ENCODE measurements around the gene PHRF1. TPM values are rescaled to one million over a fixed set of nuclear protein-coding genes. Genes with fewer than 3 reads are reported as not detected.

The PHRF1 gene
- total and polyA plus RNA-seq, 4 donors = 2.4 to 25.2 (median 18.8) TPM

- peaks cover 23 to 68% (median 56%) of the 10 kb centered on the region in 4 donors for H3K4me1 ChIP-seq (ENCODE audit: control insufficient read depth in 4 of 4, insufficient read depth in 4 of 4, low read length in 3 of 4)
- TF ChIP-seq FOXA2 (IDR thresholded peaks at IDR 0.05) (no peak), YY1 (IDR thresholded peaks at IDR 0.05) (no peak), REST (IDR thresholded peaks at IDR 0.05) (no peak), EGR1 (IDR thresholded peaks at IDR 0.05; ENCODE audit: low read depth in 2 of 2) (no peak), RXRA (IDR thresholded peaks at IDR 0.05) (no peak), FOXA1 (IDR thresholded peaks at IDR 0.05) (no peak), ATF3 (IDR thresholded peaks at IDR 0.05) (no peak), RAD21 (IDR thresholded peaks at IDR 0.05) (no peak), TAF1 (conservative IDR thresholded peaks at IDR 0.05) (no peak), SP1 (IDR thresholded peaks at IDR 0.05) (no peak), JUND (IDR thresholded peaks at IDR 0.05) (no peak), GABPA (IDR thresholded peaks at IDR 0.05 in 1 of 2, conservative IDR thresholded peaks at IDR 0.05 in 1 of 2) (no peak), NR2F2 (IDR thresholded peaks at IDR 0.05) (no peak), MAX (IDR thresholded peaks at IDR 0.05) (no peak), HNF4A (conservative IDR thresholded peaks at IDR 0.05) (no peak), HNF4G (IDR thresholded peaks at IDR 0.05) (no peak), ZBTB33 (IDR thresholded peaks at IDR 0.05) (no peak), CTCF (IDR thresholded peaks at IDR 0.05; ENCODE audit: low read depth, low read length, missing input control) (no peak)
- H3K27ac ChIP-seq (ENCODE audit: low read depth in 1 of 2, low read length in 2 of 2) = peak overlapping the region; percentile 72 to 73
- peak overlapping the region; percentile 86 to 98 (median 87) for H3K4me3 ChIP-seq (ENCODE audit: low read depth in 1 of 3, low read length in 3 of 3)
- peak overlapping the region; percentile 81 to 85 for H3K9ac ChIP-seq (ENCODE audit: low read depth in 1 of 2, low read length in 2 of 2)
- no peaks in the 10 kb centered on the region for H3K9me3 ChIP-seq (ENCODE audit: control insufficient read depth in 4 of 4, low read length in 3 of 4)
- no peak for DNase-seq (ENCODE audit: low spot score)
- 43% methylated on average over 6 of the region's 6 CpGs for WGBS
- H3K36me3 ChIP-seq (ENCODE audit: control insufficient read depth in 4 of 4, insufficient read depth in 3 of 4, low read depth in 1 of 4, low read length in 3 of 4) = peaks cover 0 to 5% (median 2%) of the 10 kb centered on the region in 4 donors
- no peaks in the 10 kb centered on the region for H3K27me3 ChIP-seq (ENCODE audit: control insufficient read depth in 4 of 4, insufficient read depth in 4 of 4, low read length in 3 of 4)
These were observed 1.3 kb downstream of the PHRF1 start for GRCh38 chr11:577611-577894.
